Panc1 (cell line): ENCODE measurements around the gene GGT5.
"Not testable (repeated sequence)": the region's sequence is repeated elsewhere in the genome, so short reads cannot be mapped to it uniquely, and the experiment has no call there.

ENCODE experiments used
- POLR2AphosphoS5 ChIP-seq: IDR thresholded peaks from 2 replicates; pipeline ENCODE4 v1.6.1; 2012; ENCODE audit warnings: mild to moderate bottlenecking, low read depth, low read length, moderate library complexity
- SIN3A ChIP-seq: IDR thresholded peaks from 2 replicates; pipeline ENCODE4 v1.6.1; 2012; ENCODE audit warnings: low read depth, mild to moderate bottlenecking, low read length, moderate library complexity, borderline replicate concordance; ENCODE audit not compliant: insufficient read depth
- TF ChIP-seq, protein P1 (sequence below): fragments of 450-650 bp; IDR thresholded peaks from 2 replicates; pipeline ENCODE4 v1.5.1; 2017; ENCODE audit warnings: mild to moderate bottlenecking
- TF ChIP-seq, protein P2 (sequence below), 2 experiments: IDR thresholded peaks; 2 replicates each; pipeline ENCODE4 v1.6.1; 2011 to 2012; ENCODE audit warnings: low read depth in 2 of 2, control low read depth in 1 of 2, low read length in 1 of 2, mild to moderate bottlenecking in 1 of 2, moderate library complexity in 1 of 2; ENCODE audit not compliant: insufficient read depth in 1 of 2

- TF ChIP-seq, protein P1, sequence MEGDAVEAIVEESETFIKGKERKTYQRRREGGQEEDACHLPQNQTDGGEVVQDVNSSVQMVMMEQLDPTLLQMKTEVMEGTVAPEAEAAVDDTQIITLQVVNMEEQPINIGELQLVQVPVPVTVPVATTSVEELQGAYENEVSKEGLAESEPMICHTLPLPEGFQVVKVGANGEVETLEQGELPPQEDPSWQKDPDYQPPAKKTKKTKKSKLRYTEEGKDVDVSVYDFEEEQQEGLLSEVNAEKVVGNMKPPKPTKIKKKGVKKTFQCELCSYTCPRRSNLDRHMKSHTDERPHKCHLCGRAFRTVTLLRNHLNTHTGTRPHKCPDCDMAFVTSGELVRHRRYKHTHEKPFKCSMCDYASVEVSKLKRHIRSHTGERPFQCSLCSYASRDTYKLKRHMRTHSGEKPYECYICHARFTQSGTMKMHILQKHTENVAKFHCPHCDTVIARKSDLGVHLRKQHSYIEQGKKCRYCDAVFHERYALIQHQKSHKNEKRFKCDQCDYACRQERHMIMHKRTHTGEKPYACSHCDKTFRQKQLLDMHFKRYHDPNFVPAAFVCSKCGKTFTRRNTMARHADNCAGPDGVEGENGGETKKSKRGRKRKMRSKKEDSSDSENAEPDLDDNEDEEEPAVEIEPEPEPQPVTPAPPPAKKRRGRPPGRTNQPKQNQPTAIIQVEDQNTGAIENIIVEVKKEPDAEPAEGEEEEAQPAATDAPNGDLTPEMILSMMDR = not testable (repeated sequence)
- TF ChIP-seq POLR2AphosphoS5, SIN3A: not testable (repeated sequence)
- TF ChIP-seq, protein P2, sequence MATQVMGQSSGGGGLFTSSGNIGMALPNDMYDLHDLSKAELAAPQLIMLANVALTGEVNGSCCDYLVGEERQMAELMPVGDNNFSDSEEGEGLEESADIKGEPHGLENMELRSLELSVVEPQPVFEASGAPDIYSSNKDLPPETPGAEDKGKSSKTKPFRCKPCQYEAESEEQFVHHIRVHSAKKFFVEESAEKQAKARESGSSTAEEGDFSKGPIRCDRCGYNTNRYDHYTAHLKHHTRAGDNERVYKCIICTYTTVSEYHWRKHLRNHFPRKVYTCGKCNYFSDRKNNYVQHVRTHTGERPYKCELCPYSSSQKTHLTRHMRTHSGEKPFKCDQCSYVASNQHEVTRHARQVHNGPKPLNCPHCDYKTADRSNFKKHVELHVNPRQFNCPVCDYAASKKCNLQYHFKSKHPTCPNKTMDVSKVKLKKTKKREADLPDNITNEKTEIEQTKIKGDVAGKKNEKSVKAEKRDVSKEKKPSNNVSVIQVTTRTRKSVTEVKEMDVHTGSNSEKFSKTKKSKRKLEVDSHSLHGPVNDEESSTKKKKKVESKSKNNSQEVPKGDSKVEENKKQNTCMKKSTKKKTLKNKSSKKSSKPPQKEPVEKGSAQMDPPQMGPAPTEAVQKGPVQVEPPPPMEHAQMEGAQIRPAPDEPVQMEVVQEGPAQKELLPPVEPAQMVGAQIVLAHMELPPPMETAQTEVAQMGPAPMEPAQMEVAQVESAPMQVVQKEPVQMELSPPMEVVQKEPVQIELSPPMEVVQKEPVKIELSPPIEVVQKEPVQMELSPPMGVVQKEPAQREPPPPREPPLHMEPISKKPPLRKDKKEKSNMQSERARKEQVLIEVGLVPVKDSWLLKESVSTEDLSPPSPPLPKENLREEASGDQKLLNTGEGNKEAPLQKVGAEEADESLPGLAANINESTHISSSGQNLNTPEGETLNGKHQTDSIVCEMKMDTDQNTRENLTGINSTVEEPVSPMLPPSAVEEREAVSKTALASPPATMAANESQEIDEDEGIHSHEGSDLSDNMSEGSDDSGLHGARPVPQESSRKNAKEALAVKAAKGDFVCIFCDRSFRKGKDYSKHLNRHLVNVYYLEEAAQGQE (IDR thresholded peaks at IDR 0.05; ENCODE audit: insufficient read depth in 1 of 2, low read depth in 2 of 2, low read length in 1 of 2) = not testable (repeated sequence)
These were observed 3.7 kb downstream of the GGT5 start for GRCh38 chr22:24240985-24241692.
